Measurements from ENCODE around the gene CSAG3. TPM values are rescaled to one million over a fixed set of nuclear protein-coding genes. Genes with fewer than 3 reads are reported as not detected.
A peak's percentile ranks its signal among the peaks of the same experiment; 100 is the strongest.
"Not testable (repeated sequence)": the region's sequence is repeated elsewhere in the genome, so short reads cannot be mapped to it uniquely, and the experiment has no call there.

CSAG3 gene
- total RNA-seq (2014; rRNA removed; shearing (Covaris generic)): 2.6 and 3.2 TPM in 2 replicates

DNA sequence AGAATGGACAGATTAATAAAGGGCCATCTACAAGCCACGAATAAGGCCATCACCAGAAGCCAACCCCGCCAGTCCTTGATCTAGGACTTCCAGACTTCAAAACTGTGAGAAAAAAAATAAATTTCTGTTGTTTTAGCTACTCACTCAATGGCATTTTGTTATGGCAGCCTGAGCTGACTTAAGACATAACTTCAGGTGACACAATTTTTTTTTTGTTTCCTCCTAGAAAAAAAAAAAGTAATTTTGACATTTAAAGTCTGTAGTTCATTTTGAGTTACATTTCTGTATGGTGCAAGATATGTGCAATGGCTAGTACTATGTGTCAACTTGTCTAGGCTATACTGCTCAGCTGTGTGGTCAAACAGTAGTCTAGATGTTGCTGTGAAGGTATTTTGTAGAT lies at the start of gene CSAG3:
TSS of gene CSAG3 (plus strand) at position 301 of the 400 bp plus-strand sequence.
- DNase-seq (ENCODE audit: low read depth): not testable (repeated sequence)

DNA sequence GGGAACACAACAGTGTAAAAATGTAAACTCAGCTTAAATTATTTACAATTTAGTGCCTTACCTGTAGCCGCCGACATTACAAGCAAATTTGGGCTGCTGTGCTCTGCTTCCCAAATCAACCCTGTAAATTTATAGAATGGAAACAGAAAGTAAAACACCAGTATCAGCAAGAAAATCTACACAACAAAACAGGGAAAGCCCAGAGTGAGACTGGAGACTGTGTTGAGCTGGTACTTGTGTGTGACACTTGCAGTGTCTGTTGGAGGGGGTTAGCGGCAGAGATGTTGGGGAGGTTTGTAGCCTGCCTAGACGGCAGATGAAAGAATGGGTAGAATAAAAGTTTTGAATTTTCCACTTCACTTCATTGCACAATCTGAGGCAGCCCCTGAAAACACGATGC lies 45.8 kb upstream of the CSAG3 start:
- not testable (repeated sequence) for DNase-seq (ENCODE audit: low read depth)

DNA sequence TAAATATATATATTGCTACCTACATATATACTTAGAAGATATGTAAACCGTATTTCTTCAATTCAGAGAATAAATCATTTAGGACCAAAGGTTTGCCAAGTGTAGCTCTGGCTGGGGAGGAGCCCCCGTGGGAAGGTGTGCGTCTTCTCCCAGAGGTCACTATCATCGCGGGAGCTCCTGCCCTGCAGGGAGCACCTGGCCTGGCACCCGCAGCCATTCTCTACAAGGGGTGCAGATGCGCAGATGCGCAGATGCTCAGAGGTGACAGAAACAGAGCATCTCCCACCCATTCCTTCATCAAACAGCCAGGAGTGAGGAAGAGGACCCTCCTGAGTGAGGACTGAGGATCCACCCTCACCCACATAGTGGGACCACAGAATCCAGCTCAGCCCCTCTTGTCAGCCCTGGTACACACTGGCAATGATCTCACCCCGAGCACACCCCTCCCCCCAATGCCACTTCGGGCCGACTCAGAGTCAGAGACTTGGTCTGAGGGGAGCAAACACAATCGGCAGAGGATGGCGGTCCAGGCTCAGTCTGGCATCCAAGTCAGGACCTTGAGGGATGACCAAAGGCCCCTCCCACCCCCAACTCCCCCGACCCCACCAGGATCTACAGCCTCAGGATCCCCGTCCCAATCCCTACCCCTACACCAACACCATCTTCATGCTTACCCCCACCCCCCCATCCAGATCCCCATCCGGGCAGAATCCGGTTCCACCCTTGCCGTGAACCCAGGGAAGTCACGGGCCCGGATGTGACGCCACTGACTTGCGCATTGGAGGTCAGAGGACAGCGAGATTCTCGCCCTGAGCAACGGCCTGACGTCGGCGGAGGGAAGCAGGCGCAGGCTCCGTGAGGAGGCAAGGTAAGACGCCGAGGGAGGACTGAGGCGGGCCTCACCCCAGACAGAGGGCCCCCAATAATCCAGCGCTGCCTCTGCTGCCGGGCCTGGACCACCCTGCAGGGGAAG lies 44.9 kb upstream of the CSAG3 start, which contains the start of gene MAGEA2B:
TSS of gene MAGEA2B (plus strand) at position 814 of the 973 bp plus-strand sequence. CDS start 2,479 bp downstream, outside the sequence.
- DNase-seq (ENCODE audit: low read depth): not testable (repeated sequence)

DNA sequence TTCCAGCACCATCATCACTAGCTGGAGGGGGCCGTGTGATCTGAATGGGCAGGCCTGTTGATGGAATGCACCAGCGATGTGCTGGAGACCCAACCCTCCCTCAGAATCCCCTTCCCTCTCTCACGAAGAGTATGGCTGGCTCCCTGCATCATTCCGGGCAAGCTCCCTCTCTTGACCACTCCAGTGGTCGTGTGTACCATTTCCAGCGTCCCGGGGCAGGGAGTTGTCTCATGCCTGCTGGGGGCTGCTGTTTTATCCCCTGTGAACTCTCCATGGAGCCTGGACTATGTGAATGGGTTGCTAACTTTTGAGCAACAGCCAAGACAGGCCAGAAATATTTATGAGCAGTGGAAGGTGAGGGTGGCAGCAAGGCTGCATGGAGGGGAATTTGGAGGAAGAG lies 33.6 kb upstream of the CSAG3 start:
- no peak for DNase-seq (ENCODE audit: low read depth)

DNA sequence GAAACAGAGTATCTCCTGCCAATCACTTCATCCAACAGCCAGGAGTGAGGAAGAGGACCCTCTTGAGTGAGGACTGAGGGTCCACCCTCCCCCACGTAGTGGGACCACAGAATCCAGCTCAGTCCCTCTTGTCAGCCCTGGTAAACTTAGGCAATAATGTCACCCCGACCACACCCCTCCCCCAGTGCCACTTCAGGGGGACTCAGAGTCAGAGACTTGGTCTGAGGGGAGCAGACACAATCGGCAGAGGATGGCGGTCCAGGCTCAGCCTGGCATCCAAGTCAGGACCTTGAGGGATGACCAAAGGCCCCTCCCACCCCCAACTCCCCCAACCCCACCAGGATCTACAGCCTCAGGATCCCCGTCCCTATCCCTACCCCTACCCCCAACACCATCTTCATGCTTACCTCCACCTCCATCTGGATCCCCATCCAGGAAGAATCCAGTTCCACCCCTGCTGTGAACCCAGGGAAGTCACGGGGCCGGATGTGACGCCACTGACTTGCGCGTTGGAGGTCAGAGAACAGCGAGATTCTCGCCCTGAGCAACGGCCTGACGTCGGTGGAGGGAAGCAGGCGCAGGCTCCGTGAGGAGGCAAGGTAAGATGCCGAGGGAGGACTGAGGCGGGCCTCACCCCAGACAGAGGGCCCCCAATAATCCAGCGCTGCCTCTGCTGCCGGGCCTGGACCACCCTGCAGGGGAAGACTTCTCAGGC lies 25.6 kb upstream of the CSAG3 start, which contains the start of the genes CSAG1 and MAGEA12:
TSS of gene CSAG1 (minus strand) at position 461 of the 715 bp plus-strand sequence. CDS start 1,261 bp downstream, outside the sequence.
TSS of gene MAGEA12 (plus strand) at position 497 of the 715 bp plus-strand sequence. CDS start 2,405 bp downstream, outside the sequence.
- peak; percentile 38 for DNase-seq (ENCODE audit: low read depth)

DNA sequence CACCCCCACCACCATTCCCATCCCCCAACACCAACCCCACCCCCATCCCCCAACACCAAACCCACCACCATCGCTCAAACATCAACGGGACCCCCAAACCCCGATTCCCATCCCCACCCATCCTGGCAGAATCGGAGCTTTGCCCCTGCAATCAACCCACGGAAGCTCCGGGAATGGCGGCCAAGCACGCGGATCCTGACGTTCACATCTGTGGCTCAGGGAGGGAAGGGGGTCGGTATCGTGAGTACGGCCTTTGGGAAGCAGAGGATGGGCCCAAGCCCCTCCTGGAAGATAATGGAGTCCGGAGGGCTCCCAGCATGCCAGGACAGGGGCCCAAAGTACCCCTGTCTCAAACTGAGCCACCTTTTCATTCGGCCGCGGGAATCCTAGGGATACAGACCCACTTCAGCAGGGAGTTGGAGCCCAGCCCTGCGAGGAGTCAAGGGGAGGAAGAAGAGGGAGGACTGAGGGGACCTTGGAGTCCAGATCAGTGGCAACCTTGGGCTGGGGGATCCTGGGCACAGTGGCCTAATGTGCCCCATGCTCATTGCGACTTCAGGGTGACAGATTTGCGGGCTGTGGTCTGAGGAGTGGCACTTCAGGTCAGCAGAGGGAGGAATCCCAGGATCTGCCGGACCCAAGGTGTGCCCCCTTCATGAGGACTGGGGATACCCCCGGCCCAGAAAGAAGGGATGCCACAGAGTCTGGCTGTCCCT lies 24.7 kb upstream of the CSAG3 start:
- DNase-seq (ENCODE audit: low read depth): not testable (repeated sequence)

DNA sequence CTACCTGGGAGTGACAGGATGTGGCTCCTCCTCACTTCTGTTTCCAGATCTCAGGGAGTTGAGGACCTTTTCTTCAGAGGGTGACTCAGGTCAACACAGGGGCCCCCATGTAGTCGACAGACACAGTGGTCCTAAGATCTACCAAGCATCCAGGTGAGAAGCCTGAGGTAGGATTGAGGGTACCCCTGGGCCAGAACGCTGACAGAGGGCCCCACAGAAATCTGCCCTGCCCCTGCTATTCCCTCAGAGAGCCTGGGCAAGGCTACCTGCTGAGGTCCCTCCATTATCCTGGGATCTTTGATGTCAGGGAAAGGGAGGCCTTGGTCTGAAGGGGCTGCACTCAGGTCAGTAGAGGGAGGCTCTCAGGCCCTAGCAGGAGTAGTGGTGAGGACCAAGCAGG lies 23.9 kb upstream of the CSAG3 start:
- DNase-seq (ENCODE audit: low read depth): no peak

DNA sequence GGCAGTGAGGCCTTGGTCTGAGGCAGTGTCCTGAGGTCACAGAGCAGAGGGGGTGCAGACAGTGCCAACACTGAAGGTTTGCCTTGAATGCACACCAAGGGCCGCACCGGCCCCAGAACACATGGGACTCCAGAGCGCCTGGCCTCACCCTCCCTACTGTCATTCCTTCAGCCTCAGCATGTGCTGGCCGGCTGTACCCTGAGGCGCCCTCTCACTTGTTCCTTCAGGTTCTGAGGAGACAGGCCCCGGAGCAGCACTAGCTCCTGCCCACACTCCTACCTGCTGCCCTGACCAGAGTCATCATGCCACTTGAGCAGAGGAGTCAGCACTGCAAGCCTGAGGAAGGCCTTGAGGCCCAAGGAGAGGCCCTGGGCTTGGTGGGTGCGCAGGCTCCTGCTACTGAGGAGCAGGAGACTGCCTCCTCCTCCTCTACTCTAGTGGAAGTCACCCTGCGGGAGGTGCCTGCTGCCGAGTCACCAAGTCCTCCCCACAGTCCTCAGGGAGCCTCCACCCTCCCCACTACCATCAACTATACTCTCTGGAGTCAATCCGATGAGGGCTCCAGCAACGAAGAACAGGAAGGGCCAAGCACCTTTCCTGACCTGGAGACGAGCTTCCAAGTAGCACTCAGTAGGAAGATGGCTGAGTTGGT lies 23.0 kb upstream of the CSAG3 start:
- DNase-seq (ENCODE audit: low read depth): no peak

DNA sequence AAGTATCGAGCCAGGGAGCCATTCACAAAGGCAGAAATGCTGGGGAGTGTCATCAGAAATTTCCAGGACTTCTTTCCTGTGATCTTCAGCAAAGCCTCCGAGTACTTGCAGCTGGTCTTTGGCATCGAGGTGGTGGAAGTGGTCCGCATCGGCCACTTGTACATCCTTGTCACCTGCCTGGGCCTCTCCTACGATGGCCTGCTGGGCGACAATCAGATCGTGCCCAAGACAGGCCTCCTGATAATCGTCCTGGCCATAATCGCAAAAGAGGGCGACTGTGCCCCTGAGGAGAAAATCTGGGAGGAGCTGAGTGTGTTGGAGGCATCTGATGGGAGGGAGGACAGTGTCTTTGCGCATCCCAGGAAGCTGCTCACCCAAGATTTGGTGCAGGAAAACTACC lies 22.5 kb upstream of the CSAG3 start:
- DNase-seq (ENCODE audit: low read depth): not testable (repeated sequence)

DNA sequence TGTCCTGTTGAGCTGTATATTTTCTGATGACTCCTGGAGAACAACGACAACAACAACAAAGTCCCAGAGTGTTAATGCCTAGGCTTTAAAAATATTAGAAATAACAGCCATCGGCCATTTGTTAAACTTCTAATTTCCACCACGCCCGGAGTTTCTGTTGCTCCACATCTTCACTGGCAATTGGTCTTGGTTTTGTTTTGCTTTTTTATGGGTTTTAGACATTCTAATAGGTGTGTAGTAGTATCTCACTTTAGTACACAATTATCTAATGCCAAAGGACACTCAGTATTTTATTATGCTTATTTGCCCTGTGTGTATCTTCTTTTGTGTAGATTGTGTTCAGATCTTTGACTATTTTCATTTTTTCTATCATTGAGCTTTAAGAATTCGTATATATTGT lies 20.5 kb upstream of the CSAG3 start:
- no peak for DNase-seq (ENCODE audit: low read depth)

DNA sequence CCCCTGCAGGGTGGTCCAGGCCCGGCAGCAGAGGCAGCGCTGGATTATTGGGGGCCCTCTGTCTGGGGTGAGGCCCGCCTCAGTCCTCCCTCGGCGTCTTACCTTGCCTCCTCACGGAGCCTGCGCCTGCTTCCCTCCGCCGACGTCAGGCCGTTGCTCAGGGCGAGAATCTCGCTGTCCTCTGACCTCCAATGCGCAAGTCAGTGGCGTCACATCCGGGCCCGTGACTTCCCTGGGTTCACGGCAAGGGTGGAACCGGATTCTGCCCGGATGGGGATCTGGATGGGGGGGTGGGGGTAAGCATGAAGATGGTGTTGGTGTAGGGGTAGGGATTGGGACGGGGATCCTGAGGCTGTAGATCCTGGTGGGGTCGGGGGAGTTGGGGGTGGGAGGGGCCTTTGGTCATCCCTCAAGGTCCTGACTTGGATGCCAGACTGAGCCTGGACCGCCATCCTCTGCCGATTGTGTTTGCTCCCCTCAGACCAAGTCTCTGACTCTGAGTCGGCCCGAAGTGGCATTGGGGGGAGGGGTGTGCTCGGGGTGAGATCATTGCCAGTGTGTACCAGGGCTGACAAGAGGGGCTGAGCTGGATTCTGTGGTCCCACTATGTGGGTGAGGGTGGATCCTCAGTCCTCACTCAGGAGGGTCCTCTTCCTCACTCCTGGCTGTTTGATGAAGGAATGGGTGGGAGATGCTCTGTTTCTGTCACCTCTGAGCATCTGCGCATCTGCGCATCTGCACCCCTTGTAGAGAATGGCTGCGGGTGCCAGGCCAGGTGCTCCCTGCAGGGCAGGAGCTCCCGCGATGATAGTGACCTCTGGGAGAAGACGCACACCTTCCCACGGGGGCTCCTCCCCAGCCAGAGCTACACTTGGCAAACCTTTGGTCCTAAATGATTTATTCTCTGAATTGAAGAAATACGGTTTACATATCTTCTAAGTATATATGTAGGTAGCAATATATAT lies 5.0 kb upstream of the CSAG3 start, which contains the start of gene MAGEA2:
TSS of gene MAGEA2 (minus strand) at position 157 of the 965 bp plus-strand sequence. CDS start 2,479 bp downstream, outside the sequence.
- not testable (repeated sequence) for DNase-seq (ENCODE audit: low read depth)

DNA sequence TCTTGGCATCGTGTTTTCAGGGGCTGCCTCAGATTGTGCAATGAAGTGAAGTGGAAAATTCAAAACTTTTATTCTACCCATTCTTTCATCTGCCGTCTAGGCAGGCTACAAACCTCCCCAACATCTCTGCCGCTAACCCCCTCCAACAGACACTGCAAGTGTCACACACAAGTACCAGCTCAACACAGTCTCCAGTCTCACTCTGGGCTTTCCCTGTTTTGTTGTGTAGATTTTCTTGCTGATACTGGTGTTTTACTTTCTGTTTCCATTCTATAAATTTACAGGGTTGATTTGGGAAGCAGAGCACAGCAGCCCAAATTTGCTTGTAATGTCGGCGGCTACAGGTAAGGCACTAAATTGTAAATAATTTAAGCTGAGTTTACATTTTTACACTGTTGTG lies 4.1 kb upstream of the CSAG3 start:
- DNase-seq (ENCODE audit: low read depth): not testable (repeated sequence)

DNA sequence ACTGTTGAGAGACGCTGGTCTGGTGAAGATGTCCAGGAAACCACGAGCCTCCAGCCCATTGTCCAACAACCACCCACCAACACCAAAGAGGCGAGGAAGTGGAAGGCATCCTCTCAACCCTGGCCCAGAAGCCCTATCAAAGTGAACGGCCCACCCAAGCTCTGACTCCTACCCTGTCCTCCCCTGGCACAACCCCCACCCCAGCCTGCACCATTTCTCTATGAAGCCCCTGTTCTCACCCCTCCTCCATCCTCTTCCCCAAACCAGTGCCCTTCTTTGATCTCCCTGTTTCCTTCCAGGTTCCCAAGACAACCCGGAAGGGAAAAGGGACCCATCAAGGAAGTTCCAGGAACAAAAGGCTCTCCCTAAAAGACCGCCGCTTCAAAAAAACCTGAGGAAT lies 526 bp downstream of the CSAG3 start:
- not testable (repeated sequence) for DNase-seq (ENCODE audit: low read depth)

DNA sequence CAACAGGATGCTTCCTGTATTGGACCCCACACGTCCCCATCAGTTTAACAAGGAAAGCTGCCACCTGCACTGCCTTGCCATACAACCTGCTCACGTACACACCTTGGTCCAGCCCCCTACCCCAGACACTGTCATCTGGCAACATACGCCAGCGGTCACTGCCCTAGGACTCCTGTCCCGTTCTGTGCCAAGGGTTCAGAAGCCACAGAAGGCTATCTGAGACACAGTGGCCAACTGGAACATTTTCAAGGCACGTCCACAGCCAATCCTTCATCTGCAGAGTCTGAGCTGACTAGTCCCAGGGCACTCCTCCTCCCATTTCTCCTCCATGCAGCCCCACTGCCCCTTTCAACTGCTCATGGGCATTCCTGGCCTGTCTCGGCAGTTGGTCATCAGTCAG lies 2.6 kb downstream of the CSAG3 start:
- DNase-seq (ENCODE audit: low read depth): not testable (repeated sequence)

DNA sequence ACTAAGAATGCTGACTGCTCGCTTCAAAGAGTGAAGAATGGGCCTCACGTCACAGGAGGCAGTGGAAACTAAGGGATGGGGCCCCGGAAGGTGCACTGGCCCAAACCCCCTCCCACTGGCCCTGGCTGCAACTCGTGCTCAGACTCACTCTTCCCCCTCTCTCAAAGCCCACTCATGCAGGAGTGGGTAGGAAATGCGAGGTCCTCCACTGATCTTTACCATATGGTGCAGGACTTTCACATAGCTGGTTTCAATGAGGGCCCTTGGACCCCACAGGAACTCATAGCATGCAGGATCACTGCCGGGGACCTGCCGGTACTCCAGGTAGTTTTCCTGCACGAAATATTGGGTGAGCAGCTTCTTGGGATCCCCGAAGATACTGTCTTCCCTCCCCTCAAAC lies 7.5 kb downstream of the CSAG3 start:
- DNase-seq (ENCODE audit: low read depth): not testable (repeated sequence)

DNA sequence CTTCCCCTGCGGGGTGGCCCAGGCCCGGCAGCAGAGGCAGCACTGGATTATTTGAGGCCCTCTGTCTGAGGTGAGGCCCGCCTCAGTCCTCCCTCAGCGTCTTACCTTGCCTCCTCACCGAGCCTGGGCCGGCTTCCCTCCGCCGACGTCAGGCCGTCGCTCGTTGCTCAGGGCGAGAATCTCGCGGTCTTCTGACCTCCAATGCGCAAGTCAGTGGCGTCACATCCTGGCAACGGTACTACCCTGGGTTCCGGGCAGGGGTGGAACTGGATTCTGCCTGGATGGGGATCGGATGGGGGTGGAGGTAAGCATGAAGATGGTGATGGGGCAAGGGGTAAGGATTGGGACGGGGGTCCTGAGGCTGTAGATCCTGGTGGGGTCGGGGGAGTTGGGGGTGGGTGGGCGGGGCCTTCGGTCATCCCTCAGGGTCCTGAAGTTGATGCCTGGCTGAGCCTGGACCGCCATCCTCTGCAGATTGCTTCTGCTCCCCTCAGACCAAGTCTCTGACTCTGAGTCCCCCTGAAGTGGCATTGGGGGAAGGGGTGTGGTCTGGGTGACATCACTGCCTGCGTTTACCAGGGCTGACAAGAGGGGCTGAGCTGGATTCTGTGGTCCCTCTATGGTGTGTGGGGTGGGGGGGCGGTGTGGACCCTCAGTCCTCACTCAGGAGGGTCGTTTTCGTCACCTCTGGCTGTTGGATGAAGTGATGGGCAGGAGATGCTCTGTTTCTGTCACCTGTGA lies 10.7 kb downstream of the CSAG3 start, which contains the start of gene MAGEA6:
TSS of gene MAGEA6 (minus strand) at position 141 of the 741 bp plus-strand sequence. CDS start 2,039 bp downstream, outside the sequence.
- DNase-seq (ENCODE audit: low read depth): not testable (repeated sequence)

DNA sequence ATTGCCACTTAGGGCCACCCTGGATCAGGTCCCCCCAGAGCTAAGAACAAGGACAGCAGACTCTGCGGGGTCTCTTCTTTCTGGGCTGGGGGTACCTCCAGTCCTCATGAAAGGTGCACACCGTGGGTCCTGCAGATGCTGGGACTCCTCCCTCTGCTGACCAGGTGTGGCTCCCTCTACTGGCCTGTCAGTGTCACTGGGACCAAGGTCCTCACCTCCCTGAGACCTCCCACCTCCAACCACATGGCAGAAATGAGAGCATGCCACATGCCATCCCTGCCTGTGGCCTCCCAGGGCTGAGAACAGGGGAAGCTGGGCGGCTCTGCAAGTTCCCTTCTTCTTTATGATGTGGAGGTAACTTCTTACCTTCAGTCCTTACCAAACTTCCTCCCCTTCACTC lies 28.0 kb downstream of the CSAG3 start:
- DNase-seq (ENCODE audit: low read depth): not testable (repeated sequence)

DNA sequence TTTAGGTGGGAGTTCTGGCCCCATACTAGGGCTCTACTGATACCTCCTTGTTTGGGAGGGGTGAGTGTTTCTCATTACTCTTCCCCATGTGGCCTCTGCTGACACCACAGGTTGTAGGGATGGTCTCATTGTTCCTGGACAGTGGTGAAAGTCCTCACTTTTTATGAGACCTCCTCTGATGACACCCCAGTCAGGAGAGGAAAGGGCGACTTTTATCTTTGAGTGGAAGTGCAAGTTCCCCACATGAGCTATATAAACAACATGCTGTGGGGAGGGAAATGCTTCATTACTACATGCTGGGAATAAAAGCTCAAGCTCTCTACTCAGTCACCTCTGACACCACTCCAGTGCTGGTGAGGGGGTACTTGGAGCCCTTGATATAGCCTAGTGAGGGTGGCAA lies 39.9 kb downstream of the CSAG3 start:
- no peak for DNase-seq (ENCODE audit: low read depth)

DNA sequence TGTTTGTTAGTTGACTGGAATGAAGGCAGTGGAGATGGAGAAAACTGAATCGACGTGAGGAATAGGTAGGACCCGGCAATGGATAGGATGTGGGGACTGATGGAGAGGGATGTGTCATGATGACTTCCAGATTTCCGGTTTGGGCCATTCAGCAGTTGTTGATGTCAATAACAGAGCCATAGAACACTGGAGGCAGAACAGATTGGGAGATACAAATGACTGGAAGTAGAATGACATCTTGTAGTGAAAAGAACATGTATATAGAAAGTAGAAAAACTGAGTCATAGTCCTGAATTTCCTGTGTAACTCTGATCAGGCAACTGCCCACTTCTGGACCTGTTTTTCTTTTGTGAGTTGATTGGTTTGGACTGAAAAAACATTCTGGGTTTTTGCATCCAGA lies 47.0 kb downstream of the CSAG3 start:
- DNase-seq (ENCODE audit: low read depth): peak; percentile 15
